Lower leg skin (tissue), 4 donors: Measurements from ENCODE around the gene NPY4R2. TPM values are rescaled to one million over a fixed set of nuclear protein-coding genes. Genes with fewer than 3 reads are reported as not detected.
"Not testable (repeated sequence)": the region's sequence is repeated elsewhere in the genome, so short reads cannot be mapped to it uniquely, and the experiment has no call there.

Experiments used
- DNase-seq, 2 donors: peaks; one replicate each; pipeline ENCODE4 v3.0.0-alpha.2; 2019; ENCODE audit warnings: low spot score in 2 of 2
- H3K4me3 ChIP-seq: fragments of 200-600 bp; sonication (generic); 2 replicates; pipeline ENCODE4 v1.5.1; 2017; ENCODE audit warnings: mild to moderate bottlenecking, low read depth; ENCODE audit not compliant: poor library complexity, severe bottlenecking
- WGBS, 2 donors: methylation state at CpG; one replicate each; pipeline ENCODE4 v1.1.5; 2018; 5-methylcytosine and 5-hydroxymethylcytosine counted together
- intact Hi-C: fragments of 100-400 bp; cut with DNase I; formaldehyde crosslinking; loops from one replicate; pipeline ENCODE4 v1.15.0; 2023; ENCODE audit warnings: low total_unique reads
- total RNA-seq, 4 donors: library from RNA; depleted of rRNA; stranded (reverse); fragments of >200 nt; gene quantifications; one replicate each; pipeline ENCODE4 v1.1.0, GENCODE V29; 2016

NPY4R2 gene
- total RNA-seq, 4 donors from 2014 or later = 0.88 TPM; not detected in 3

DNA sequence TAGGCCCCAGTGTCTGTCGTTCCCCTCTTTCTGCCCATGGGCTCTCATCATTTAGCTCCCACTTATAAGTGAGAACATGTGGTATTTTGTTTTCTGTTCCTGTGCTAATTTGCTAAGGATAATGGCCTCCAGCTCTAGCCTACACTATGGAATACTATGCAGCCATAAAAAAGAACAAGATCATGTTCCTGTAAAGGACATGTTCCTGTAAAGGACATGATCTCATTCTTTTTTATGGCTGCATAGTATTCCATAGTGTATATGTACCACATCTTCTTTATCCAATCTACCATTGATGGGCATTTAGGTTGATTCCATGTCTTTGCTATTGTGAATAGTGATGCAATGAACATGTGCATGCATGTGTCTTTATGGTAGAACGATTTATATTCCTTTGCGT, 19.2 kb downstream of the NPY4R2 start:
- intact Hi-C loops = not testable (repeated sequence)
- 100% methylated on average over 1 of the region's 3 CpGs; no CpG with 5 or more reads in 1 of the 2 donors for WGBS, 2 donors

DNA sequence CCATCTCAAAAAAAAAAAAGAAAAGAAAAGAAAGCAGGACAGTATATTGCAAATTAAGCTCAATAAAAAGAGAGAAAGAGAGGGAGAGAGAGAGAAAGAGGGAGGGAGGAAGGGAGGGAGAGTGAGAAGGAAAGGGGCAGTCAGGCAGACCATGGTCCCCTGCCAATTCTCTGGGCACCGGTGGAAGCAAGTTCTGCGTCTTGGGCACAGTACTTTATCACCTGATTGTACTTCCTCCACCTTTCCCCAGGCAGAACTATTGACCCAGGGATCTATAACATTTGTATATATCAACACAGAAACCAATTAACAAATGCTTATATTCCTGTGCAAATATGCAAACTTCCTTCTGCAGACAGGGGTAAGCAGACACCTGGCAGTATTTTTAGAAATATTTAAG, 22.4 kb downstream of the NPY4R2 start:
- WGBS, 2 donors = 36% methylated on average over 2 of the region's 2 CpGs; no CpG with 5 or more reads in 1 of the 2 donors
- intact Hi-C loops, DNase-seq, H3K4me3 ChIP-seq: not testable (repeated sequence)

More for the DNA sequence above, 19.2 kb downstream of the NPY4R2 start:
- not testable (repeated sequence) for H3K4me3 ChIP-seq, DNase-seq

DNA sequence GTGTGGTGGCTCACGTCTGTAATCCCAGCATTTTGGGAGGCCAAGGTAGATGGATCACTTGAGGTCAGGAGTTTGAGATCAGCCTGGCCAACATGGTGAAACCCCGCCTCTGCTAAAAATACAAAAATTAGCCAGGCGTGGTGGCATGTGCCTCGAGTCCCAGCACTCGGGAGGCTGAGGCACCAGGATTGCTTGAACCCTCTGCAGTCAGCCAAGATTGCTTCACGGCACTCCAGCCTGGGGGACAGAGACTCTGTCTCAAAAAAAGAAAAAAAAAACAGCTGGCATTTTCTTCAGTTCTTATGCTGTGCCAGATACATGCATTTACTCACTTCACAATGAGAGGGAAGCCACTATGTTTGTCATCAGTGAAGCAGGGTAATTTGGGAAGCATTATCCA, 22.9 kb downstream of the NPY4R2 start:
- intact Hi-C loops, DNase-seq, H3K4me3 ChIP-seq: not testable (repeated sequence)
- WGBS, 2 donors = 38 to 53% methylated on average over 6 of the region's 6 CpGs

GRCh38 chr10:47942351-47943019, 24.0 kb downstream of the NPY4R2 start:
- 33 to 37% methylated on average over 1 to 2 of the region's 8 CpGs for WGBS, 2 donors
- DNase-seq, H3K4me3 ChIP-seq, intact Hi-C loops: not testable (repeated sequence)

- DNase-seq, H3K4me3 ChIP-seq, intact Hi-C loops: not testable (repeated sequence)
- WGBS, 2 donors = 17% methylated on average over 1 of the region's 4 CpGs; no CpG with 5 or more reads in 1 of the 2 donors
Observed at GRCh38 chr10:47943328-47943727, 24.9 kb downstream of the NPY4R2 start.

DNA sequence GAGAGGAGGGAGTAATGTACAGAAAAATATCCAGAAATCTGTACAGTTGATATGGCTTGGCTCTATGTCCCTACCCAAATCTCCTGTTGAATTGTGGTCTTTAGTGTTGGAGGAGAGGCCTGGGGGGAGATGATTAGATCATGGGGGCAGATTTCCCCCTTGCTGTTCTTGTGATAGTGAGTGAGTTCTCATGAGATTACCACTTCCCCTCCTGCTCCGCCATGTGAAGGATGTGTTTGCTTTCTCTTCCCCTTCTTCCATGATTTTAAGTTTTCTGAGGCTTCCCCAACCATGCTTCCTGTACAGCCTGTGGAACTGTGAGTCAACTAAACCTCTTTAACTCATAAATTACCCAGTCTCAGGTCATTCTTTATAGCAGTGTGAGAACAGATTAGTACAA, 29.0 kb downstream of the NPY4R2 start:
- WGBS, 2 donors = 68 to 71% methylated on average over 1 of the region's 1 CpG
- intact Hi-C loops, H3K4me3 ChIP-seq, DNase-seq: not testable (repeated sequence)

DNA sequence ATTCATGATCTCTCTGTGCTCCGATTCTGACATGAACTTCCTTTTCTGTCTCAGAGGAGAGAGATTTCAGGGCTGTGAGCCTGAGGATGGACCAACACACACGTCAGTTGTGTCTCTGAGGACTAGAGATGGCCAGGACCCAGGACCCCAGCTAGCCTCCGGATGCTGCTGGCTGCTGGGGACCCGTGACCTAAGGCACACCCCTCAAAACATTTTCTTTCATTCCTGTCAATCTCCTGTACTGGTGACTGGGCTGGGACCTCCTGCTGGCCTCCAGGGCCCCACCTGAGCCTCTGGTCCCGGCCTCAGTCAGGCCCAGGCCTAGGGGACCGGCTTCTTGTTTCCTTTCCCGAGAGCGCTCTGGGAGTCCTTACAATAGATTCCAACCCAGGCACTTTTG, 38.7 kb downstream of the NPY4R2 start:
- DNase-seq, H3K4me3 ChIP-seq, intact Hi-C loops: not testable (repeated sequence)
- WGBS, 2 donors = 82% methylated on average over 7 to 8 of the region's 8 CpGs

GRCh38 chr10:47959677-47960076, 41.2 kb downstream of the NPY4R2 start:
- DNase-seq, H3K4me3 ChIP-seq, intact Hi-C loops: not testable (repeated sequence)
- 88 to 89% methylated on average over 4 to 5 of the region's 5 CpGs for WGBS, 2 donors

DNA sequence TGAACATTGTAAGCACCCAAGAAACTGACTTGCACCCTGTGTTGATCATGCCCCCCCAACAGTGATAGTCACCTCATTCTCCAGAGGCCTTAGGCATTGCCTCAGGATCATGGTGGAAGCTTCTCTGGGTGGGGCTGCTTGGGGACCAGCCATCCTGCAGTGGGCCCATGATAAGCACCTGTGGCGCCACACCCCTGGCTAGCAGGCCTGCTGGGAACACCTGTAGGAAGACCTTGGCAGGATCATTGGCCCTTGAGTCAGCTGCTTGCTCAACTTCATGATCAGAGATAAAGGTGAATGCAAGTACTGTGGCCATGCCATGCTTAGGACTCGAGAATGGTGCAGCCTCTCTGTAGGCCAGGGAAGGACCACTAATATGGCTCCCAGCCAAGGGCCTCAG, 42.2 kb downstream of the NPY4R2 start:
- H3K4me3 ChIP-seq, DNase-seq, intact Hi-C loops: not testable (repeated sequence)
- no CpG with 5 or more reads among the region's 2 CpGs for WGBS, 2 donors

GRCh38 chr10:47962785-47963184, 44.3 kb downstream of the NPY4R2 start:
- DNase-seq, H3K4me3 ChIP-seq, intact Hi-C loops: not testable (repeated sequence)
- WGBS, 2 donors = no CpG with 5 or more reads among the region's 5 CpGs

- DNase-seq, intact Hi-C loops, H3K4me3 ChIP-seq: not testable (repeated sequence)
- WGBS, 2 donors = 15 to 60% methylated on average over 1 to 4 of the region's 14 CpGs
Observed at GRCh38 chr10:47964280-47965063, 46.0 kb downstream of the NPY4R2 start.

GRCh38 chr10:47968988-47969387, 50.5 kb downstream of the NPY4R2 start:
- WGBS, 2 donors = 86 to 87% methylated on average over 5 to 6 of the region's 6 CpGs
- H3K4me3 ChIP-seq, DNase-seq, intact Hi-C loops: not testable (repeated sequence)

DNA sequence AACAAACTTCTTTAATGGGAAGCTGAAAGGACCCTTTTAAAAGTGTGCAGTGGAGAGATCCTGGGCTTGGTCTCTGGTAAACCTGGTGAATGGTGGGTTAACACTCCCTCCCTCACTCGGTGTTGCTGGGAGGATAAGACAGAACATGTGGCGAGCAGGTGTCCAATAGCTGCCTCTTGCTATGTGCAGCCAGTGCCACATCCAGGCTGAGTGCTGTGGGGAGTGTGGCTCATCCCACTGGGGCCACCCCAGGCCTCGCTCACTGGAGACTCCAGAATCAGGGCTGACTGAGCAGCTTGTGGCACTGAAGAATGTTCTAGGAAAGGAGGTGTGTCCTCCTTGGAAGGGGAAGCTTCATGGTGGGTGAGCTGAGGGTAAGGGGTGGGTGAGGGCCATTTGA, 51.6 kb downstream of the NPY4R2 start:
- intact Hi-C loops, H3K4me3 ChIP-seq, DNase-seq: not testable (repeated sequence)
- WGBS, 2 donors = 70 to 76% methylated on average over 2 to 3 of the region's 3 CpGs

DNA sequence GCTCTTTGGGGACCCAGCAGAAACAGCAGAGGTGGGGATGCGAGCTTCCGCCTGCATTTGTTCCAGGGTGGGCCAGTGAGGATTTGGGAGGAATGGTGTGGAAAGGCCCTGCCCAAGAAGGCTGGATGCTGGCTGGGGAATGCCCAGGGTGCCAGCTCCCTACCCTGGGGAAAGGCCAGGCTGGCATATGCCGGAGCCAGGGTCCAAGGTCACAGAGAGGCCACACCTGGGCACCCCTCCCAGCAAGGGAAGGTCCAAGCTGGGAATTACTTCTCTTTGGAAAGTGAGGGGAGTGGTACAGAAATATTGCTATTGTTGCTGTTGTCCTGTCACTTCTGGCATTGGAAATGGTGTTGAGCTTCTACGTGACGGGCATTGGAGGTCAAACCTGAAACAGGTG, 53.1 kb downstream of the NPY4R2 start:
- intact Hi-C loops, H3K4me3 ChIP-seq, DNase-seq: not testable (repeated sequence)
- WGBS, 2 donors = no CpG with 5 or more reads among the region's 5 CpGs

- WGBS, 2 donors = no CpG with 5 or more reads among the region's 2 CpGs
- H3K4me3 ChIP-seq, intact Hi-C loops, DNase-seq: not testable (repeated sequence)
Observed at GRCh38 chr10:47972077-47972476, 53.6 kb downstream of the NPY4R2 start.
